ENCODE data around the gene RFX4. TPM values are rescaled to one million over a fixed set of nuclear protein-coding genes. Genes with fewer than 3 reads are reported as not detected.
A peak's percentile ranks its signal among the peaks of the same experiment; 100 is the strongest.

Gene RFX4
- total and polyA plus RNA-seq, 9 of the 15 experiments (the other 6 are each of a cell fraction or from before 2014, with no cell fraction given) = not detected

- H3K9ac ChIP-seq (ENCODE audit: insufficient read depth in 1 of 2, low read depth in 2 of 2, low read length in 2 of 2) = no peak overlapping the region
- WGBS (ENCODE audit: insufficient coverage, low coverage, missing lambda C conversion rate) = 58% methylated on average over 4 of the region's 4 CpGs
- H3K4me2 ChIP-seq (ENCODE audit: insufficient read depth, low read length) = no peak overlapping the region
- no peaks in the 10 kb centered on the region for H3K79me2 ChIP-seq (ENCODE audit: control insufficient read depth, insufficient read depth, low read length)
- H3K4me3 ChIP-seq = no peak overlapping the region
- no peak overlapping the region for H2AFZ ChIP-seq (ENCODE audit: low read depth, low read length)
- TF ChIP-seq NFIC (IDR thresholded peaks at IDR 0.05) (peak; percentile 40), FOXO4 (CRISPR knock-in tag; IDR thresholded peaks at IDR 0.05) (no peak)
- H4K20me1 ChIP-seq (replicated peaks; ENCODE audit: control insufficient read depth, insufficient read depth, low read length) = no peaks in the 10 kb centered on the region
- H3K27ac ChIP-seq (ENCODE audit: extremely low read depth, low read depth, low read length) = no peak overlapping the region
- H3K9me1 ChIP-seq (ENCODE audit: control insufficient read depth, insufficient read depth, low read length) = no peaks in the 10 kb centered on the region
- peak; percentile 51 for FAIRE-seq
- no peaks in the 10 kb centered on the region for H3K9me3 ChIP-seq (replicated peaks; ENCODE audit: control insufficient read depth, insufficient read depth, low read depth, low read length)
- in situ Hi-C loops (cut with MboI) = no loop called here
- no peak for DNase-seq (ENCODE audit: extremely low read depth in 1 of 4, low spot score in 3 of 4)
- H3K36me3 ChIP-seq (ENCODE audit: control insufficient read depth, insufficient read depth, low read length) = peaks cover 5% of the 10 kb centered on the region; the same call in 1 of the 3 replicates
- CTCF ChIA-PET (ENCODE audit: low intra/inter-chr PET ratio) = no interaction called here
- intact Hi-C loops (cut with micrococcal nuclease) = no loop called here
- no peak for ATAC-seq
- H3K27me3 ChIP-seq (ENCODE audit: control insufficient read depth in 2 of 2, insufficient read depth in 2 of 2, low read length in 2 of 2) = no peaks in the 10 kb centered on the region
- no peaks in the 10 kb centered on the region for H3K4me1 ChIP-seq (replicated peaks in 1 of 2; ENCODE audit: control insufficient read depth in 2 of 2, insufficient read depth in 2 of 2, low read length in 2 of 2)
- POLR2A ChIA-PET = interaction anchor here (1.2 kb wide), 1 partner anchor 14 kb away, joined by 3 read pairs; no protein-coding TSS in a partner anchor
- no TSS peak for BruUV-seq (replicated peaks)
These were observed 219.2 kb downstream of the RFX4 start for GRCh38 chr12:106801830-106802533.

- no peak overlapping the region for H3K4me2 ChIP-seq (ENCODE audit: insufficient read depth, low read length)
- H3K4me3 ChIP-seq = no peak overlapping the region
- intact Hi-C loops (cut with micrococcal nuclease) = no loop called here
- H3K9me3 ChIP-seq (replicated peaks; ENCODE audit: control insufficient read depth, insufficient read depth, low read depth, low read length) = no peaks in the 10 kb centered on the region
- 21% methylated on average over 3 of the region's 3 CpGs for WGBS (ENCODE audit: insufficient coverage, low coverage, missing lambda C conversion rate)
- no peak overlapping the region for H2AFZ ChIP-seq (ENCODE audit: low read depth, low read length)
- ATAC-seq (no peak), DNase-seq (ENCODE audit: extremely low read depth in 1 of 4, low spot score in 3 of 4) (no peak), FAIRE-seq (no peak)
- no peak overlapping the region for H3K27ac ChIP-seq (ENCODE audit: extremely low read depth, low read depth, low read length)
- H3K36me3 ChIP-seq (ENCODE audit: control insufficient read depth, insufficient read depth, low read length) = peaks cover 5% of the 10 kb centered on the region; the same call in 1 of the 3 replicates
- H4K20me1 ChIP-seq (replicated peaks; ENCODE audit: control insufficient read depth, insufficient read depth, low read length) = no peaks in the 10 kb centered on the region
- H3K9me1 ChIP-seq (ENCODE audit: control insufficient read depth, insufficient read depth, low read length) = no peaks in the 10 kb centered on the region
- BruUV-seq (replicated peaks) = no TSS peak
- TF ChIP-seq CEBPG (CRISPR knock-in tag; IDR thresholded peaks at IDR 0.05) (no peak), CEBPG (tag; conservative IDR thresholded peaks at IDR 0.05 in 1 of 2, IDR thresholded peaks at IDR 0.05 in 1 of 2) (no peak), KDM1A (IDR thresholded peaks at IDR 0.05) (peak; percentile 40 to 64; a peak in 3 of 4 replicates), CBFA2T3 (IDR thresholded peaks at IDR 0.05) (0 out of 2 replicates have a peak, but pooled peaks have one; percentile 19), ILK (tag; IDR thresholded peaks at IDR 0.05; ENCODE audit: borderline replicate concordance, low read depth) (no peak)
- H3K9ac ChIP-seq (ENCODE audit: insufficient read depth in 1 of 2, low read depth in 2 of 2, low read length in 2 of 2) = no peak overlapping the region
- H3K27me3 ChIP-seq (ENCODE audit: control insufficient read depth in 2 of 2, insufficient read depth in 2 of 2, low read length in 2 of 2) = no peaks in the 10 kb centered on the region
- CTCF ChIA-PET (ENCODE audit: low intra/inter-chr PET ratio) = no interaction called here
- in situ Hi-C loops (cut with MboI) = no loop called here
- H3K4me1 ChIP-seq (replicated peaks in 1 of 2; ENCODE audit: control insufficient read depth in 2 of 2, insufficient read depth in 2 of 2, low read length in 2 of 2) = no peaks in the 10 kb centered on the region
- H3K79me2 ChIP-seq (ENCODE audit: control insufficient read depth, insufficient read depth, low read length) = no peaks in the 10 kb centered on the region
- POLR2A ChIA-PET = no interaction called here
These were observed 221.9 kb downstream of the RFX4 start for GRCh38 chr12:106804668-106805067.
